Esophagus mucosa (tissue), 1 donor: ENCODE measurements around the gene SMARCB1. TPM values are rescaled to one million over a fixed set of nuclear protein-coding genes. Genes with fewer than 3 reads are reported as not detected.
"Not testable (repeated sequence)": the region's sequence is repeated elsewhere in the genome, so short reads cannot be mapped to it uniquely, and the experiment has no call there.

Source experiments
- ATAC-seq: fragments of 200-7000 bp; cut with Tn5 transposase; one replicate; pipeline ENCODE4 v1.9.1; 2020
- total RNA-seq: library from RNA; stranded (reverse); gene quantifications from one replicate; pipeline ENCODE4 v1.2.4, GENCODE V29; 2023
- donor health status: DM: yes; HTN: yes; CAD: no.

Gene SMARCB1
- total RNA-seq, 1 donor from 2014 or later, result 60.3 TPM

DNA sequence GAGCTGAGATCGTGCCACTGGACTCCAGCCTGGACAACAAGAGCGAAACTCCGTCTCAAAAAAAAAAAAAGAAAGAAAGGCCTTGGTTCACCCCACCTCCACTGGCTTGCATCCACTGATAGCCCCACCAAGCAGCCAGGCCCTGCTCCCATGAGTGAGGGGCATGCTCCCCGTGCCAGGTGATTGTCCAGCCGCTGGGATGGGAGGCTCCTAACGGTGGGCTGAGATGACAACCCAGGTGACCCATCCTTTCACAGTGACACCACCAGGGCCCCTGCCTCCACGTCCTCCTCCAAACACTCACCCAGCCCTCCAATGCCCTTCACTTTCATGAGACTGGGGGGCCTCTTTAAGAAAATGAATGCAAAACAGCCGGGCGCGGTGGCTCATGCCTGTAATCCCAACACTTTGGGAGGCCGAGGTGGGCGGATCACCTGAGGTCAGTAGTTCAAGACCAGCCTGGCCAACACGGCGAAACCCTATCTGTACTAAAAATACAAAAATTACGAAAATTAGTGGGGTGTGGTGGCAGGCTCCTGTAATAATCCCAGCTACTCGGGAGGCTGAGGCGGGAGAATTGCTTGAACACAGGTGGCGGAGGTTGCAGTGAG lies 60.6 kb downstream of the SMARCB1 start:
- no peak for ATAC-seq

DNA sequence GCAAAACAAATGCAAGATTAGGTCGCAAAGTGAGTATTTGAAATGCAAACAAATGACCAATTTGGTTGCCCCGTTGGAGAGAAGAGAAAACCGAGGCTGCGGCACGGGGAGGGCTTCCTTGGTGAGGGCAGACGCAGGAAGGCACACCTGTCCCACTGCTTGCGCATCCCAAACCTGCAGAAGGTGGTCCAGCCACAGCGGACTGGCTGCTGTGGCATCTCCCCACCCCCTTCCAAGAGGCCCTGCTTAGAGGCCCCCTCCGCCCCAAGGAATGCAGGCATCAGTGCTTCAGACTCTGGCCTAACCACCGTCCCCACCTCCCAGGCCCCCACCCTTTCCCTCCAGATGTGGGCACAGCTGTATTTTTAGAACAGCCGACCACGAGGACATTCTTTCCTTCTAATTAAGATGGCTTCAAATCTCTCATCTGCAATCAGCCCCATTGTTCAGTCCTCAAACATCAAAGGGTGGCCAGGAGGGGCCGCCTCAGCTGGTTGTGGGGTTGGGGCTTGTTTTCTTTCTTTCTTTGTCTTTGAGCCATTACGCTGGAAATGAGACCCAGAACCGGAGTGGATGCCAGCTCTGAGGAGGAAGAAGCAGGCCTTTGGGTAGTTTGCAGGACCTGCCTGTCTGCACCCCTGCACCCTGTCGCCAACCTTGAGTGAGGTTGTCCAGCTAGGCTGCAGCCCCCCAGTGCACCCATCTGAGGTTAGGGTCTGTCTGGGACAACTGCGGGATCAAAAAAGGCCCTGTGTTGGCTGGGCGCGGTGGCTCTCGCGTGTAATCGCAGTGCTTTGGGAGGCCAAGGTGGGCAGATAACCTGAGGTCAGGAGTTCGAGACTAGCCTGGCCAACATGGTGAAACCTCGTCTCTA lies 61.5 kb downstream of the SMARCB1 start:
- no peak for ATAC-seq

DNA sequence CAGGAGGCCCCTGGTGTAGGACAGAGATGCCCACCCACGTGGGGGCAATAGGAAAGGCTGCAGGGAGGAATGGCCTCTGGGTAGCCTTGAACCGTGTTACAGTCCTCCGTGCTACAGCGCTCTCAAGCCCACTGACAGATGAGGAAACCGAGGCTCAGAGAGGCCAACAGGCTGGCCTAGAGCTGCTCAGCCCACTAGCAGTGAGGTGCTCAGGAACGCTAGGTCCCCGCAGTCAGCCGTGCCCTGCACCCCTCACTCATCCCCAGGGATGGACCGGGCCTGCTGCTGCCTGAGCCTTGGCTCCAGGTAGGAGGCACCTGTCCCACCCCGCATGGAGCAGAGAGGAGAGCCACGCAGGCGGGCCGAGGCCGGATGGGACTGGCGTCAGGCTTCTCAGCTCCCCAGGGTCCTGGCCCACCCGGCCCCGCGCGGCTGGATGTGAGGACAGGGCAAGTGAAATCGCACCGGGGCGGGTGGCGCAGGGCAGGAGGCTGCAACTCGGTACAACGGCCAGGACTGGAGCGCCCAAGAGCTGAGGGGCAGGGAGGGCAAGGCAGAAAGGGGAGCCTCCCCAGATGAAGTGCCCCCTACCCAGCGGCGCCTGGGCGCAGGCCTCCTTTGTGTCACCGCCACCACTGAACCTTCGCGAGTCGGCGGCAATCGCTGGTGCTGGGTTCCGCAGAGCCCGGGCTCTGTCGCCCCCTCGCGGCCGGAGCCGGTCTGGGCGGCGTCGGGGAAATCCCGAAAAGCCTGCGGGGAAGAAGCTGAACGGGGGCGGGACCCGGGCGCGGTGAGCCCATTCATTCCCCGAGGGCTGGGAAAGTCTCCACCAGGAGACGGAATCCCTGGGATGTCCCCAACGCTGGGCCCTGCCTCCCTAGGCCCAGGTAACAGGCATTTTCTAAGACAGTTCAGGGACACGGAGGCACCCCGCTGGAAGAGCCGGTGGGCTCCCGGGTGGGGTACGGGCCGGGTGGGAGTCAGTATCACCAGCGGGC lies 62.5 kb downstream of the SMARCB1 start:
- peak; percentile 74 for ATAC-seq

DNA sequence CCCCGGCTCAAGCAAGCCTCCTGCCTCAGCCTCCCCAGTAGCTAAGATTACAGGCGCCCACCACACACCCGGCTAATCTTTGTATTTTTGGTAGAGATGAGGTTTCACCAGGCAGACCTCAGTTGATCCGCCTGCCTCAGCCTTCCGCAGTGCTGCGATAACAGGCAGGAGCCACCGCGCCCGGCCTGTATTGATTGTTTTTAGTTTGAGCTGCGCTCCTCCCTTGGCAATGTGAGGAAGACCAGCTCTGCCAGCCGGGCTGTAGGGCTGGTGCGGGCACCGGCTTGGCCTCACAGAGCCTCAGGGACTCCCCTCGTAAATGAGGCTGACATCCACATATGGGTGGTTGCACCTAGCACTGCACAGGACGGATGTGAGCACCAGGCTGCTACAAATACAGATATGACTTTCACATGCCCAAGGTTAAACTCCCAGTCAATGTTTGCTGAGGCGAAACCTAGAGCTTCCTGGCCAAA lies 63.4 kb downstream of the SMARCB1 start:
- no peak for ATAC-seq

DNA sequence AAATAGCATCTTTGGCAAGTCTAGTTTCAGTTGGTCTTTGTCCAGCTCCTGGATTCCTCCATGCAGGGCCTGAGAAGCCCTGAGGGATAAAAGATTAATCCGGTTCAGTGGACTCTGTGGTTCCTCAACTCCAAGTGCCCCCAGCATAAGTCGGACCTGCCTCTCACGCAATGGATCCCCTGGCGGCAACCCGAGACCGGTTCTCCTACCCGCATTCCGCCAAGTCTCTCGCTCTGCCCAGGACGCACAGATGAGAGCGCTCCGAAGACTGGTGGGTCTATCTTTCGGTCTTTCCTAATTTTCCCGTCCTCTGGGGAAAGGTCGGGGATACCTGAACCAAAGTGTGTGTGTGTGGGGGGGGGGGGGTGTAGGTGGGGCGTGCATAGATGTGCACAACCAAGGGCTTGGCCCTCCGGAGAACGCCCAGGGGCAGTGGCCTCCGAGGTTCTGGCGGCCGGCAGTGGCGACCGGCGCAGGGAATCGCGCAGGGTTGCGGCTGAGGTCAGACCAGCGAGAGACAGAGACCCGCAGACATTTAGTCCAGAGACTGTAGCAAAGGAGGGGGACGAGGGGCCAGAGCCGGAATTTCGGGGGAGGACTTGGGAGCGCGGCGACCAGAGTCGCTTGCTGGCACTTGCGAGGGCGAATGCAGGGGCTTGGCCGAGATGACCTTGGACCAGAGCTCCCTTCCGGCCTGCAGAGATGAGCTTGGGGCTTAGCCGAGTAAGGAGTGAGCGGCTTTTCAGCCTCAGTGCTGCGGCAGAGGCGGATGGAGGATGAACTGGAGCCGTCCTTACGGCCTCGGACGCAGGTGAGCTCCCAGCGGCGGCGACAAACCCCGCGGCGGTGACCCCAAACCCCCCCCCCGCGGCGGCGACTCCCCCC lies 70.2 kb downstream of the SMARCB1 start:
- ATAC-seq, result peak; percentile 59

DNA sequence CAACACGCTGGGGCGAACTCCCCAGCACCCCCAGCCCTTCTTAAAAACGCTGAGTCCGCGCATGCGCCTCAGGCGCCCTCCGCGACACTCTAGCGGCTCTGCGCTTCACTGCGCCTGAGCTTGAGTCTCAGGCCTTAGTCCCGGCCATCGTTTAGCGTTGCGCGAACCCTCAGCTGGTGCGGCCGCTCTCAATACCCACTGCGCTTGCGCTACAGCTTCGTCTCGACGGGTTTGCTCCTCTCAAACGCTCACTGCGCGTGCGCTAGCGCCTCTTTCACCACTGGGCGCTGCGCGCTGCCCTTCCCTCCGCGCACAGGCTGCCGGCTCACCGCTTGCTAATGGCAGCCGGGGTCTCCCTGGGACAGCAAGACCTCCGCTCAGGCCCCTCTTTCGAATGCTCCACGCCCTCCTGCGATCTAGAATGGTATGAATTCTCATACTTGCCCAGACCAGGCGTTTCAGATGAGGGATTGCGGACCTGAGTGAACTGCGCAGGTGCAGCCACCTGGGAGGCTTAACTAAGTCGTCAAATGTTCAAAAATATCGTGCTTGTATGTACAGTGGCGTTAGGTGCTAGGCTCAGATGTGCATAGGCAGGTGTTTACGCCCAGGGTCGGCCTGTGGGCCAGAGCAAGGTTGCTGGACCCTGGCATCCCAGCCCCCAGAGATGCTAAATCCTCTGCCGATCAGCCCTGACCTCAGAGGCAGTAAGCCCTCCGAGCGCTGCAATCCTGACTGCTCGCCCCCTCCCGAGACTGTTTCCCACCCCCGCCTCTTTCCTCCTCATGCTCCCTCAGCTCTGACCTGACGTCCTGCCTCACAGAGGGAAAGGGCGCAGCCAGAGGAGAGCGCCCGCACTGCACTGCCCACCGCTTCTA lies 71.1 kb downstream of the SMARCB1 start, which contains the start of gene SLC2A11:
Gene SLC2A11 (plus strand): TSS at position 270 of the 878 bp plus-strand sequence. CDS start 125 bp downstream, at position 395.
- ATAC-seq, result peak; percentile 97

DNA sequence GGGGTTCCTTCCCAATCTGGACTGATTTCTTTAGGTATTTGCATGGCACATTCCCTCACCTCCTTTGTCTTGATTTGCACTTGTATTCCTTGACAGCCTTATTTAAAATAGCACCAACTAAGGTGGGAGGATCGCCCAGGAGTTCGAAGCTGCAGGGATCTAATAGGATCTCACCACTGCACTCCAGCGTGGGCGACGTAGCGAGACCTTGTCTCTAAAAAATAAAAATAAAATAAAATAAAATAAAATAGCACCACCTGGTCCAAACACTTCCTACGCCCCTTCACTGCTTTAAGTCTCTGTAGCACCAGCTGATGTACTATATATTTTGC lies 71.7 kb downstream of the SMARCB1 start:
- no peak for ATAC-seq

DNA sequence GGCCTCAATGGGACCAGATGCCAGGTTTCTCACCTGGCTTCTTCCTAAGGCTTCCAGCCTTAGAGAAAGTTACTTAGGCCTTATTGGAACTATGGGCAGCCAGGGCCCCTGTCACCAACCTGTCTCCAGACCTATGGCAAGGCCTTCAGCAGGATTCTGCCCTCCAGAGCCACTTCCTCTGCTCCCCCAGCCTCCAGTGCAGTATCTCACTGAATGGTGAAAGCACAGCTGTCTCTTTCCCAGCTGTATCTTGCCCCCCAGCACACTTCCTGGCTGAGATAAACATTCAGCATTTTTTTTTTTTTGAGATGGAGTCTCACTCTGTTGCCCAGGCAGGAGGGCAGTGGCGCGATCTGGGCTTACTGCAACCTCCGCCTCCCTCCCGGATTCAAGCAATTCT lies 72.4 kb downstream of the SMARCB1 start:
- no peak for ATAC-seq

DNA sequence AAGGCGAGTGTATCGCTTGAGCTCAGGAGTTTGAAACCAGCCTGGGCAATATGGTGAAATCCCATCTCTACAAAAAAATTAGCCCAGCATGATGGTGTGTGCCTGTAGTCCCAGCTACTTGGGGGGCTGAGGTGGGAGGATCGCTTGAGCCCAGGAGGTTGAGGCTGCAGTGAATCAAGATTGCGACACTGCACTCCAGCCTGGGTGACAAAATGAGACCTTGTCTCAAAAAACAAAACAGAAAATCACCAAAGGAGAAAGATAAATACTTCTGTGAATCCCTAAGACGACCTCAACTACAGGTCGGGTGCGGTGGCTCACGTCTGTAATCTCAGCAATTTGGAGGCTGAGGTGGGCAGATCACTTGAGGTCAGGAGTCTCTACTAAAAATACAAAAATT lies 73.4 kb downstream of the SMARCB1 start:
- not testable (repeated sequence) for ATAC-seq

DNA sequence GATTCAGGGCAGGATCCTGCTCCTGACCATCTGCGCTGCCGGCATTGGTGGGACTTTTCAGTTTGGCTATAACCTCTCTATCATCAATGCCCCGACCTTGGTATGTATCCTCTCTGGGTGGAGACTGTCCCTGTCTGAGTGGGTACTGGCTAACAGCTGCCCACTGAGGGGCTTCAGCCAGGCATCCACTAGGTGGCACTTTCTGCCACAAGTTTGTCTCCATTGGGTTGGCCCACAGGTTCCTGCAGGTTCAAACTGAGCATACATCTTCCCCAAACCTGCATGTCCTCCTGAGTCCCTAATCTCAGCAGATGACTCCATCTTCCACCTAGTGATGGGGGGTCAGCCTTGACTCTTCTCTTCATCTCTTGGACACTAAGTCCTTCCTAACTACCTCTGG lies 75.3 kb downstream of the SMARCB1 start:
- no peak for ATAC-seq

DNA sequence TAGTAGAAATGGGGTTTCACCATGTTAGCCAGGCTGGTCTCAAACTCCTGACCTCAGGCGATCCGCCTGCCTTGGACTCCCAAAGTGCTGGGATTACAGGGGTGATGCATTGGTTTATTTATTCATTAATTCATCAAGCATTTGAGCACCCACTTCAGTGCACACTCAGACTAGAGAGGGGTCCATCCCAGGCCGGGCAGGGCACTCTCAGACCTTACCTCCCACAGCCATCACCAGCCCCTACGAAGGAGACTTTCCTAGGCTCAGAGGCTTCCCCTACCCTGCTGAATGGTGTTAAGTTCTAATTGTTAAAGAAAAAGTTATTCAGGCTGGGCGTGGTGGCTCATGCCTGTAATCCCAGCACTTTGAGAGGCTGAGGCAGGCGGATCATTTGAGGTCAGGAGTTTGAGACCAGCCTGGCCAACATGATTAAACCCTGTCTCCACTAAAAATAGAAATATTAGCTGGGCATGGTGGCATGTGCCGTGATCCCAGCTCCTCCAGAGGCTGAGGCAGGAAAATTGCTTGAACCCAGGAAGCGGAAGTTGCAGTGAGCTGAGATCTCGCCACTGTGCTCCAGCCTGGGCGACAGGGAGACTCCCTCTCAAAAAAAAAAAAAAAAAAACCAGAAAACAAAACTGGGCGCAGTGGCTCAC lies 77.9 kb downstream of the SMARCB1 start:
- not testable (repeated sequence) for ATAC-seq

DNA sequence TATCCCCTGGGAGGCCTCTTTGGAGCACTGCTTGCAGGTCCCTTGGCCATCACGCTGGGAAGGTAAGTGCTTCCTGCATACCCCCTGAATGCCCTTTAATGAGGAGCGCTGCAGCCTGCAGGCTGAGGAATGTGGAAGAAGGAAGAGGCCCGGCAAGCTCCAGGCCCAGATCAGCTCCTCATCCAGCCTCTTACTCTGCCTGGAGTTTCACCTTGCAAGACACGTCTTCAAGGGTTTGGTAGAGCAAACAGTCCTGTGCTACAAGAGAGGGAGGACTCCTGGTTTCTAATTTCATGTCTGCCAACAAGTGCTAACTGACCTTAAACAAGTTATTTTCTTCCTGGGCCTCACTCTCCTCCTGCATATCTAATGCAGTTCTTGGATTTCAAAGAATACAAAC lies 81.8 kb downstream of the SMARCB1 start:
- no peak for ATAC-seq

DNA sequence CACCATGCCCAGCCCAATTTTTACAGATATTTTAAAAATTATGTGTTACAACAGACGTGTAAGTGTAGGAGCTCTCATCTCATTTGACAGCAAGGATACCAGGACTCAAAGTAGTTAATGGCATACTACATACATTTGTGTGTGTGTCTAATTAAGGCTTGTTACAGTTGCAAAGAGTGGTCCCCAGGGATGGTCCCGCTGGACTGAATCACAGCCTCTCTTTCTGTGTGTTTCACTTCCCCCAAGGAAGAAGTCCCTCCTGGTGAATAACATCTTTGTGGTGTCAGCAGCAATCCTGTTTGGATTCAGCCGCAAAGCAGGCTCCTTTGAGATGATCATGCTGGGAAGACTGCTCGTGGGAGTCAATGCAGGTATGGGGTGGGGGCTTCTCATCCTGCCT lies 88.1 kb downstream of the SMARCB1 start:
- no peak for ATAC-seq

DNA sequence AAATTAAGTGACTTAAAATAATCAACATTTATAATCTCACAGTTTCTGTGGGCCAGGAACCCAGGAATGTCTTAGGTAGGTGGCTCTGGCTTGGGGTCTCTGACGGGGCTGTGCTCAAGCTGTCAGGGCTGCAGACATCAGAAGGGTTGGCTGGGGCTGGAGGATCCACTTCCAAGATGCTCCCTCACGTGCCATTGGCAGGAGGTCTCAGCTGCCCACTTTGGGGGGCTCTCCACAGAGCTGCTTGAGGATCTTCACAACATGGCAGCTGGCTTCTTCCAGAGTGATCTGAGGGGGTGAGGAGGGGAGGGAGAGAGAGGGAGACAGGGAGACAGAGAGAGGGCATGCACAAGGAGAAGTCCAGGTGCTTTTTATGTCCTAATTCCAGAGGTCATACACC lies 89.0 kb downstream of the SMARCB1 start:
- ATAC-seq, result no peak

DNA sequence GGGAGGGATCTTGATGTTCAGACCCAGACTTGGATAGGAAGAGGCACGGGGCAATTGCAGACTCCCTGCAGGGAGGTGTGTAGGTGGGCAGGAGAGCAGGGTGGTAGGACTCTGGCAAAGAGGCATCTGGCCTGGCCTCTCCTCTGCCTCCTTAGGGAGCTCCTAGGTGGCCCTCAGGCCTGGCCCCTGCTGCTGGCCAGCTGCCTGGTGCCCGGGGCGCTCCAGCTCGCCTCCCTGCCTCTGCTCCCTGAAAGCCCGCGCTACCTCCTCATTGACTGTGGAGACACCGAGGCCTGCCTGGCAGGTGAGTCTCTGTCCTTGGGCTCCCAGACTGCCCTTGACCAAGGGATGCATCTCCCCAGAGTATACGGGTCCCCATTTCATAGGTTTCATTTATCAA lies 90.8 kb downstream of the SMARCB1 start:
- ATAC-seq, result no peak

DNA sequence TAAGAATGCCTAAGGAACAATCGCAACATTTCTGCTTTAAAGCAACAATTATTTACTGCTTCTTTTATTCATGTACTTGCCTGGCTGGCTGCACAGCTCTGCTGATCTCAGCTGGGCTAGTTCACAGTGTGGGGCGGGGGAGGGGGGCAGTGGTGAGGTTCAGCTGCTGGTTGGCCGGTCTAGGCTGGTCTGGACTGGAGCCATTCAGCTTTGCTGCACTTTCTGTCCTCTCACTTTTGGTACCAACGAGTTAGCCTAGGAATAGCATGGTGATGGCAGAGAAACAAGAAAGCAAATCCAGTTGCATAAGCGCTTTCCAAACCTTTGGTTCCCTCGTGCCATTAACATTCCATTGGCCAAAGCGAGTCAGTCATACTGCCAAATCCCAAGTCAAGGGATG lies 91.5 kb downstream of the SMARCB1 start:
- ATAC-seq, result no peak

DNA sequence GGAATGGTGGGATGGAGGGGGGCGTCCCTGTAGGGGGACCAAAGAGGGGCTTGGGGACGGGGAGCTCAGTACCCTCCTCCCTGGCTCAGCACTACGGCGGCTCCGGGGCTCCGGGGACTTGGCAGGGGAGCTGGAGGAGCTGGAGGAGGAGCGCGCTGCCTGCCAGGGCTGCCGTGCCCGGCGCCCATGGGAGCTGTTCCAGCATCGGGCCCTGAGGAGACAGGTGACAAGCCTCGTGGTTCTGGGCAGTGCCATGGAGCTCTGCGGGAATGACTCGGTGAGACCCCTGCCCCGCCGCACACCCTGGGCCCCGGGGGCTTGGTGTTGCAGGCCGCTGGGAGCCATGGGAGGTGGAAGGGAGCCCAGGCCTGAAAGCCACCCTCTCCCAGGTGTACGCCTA lies 95.6 kb downstream of the SMARCB1 start:
- no peak for ATAC-seq

DNA sequence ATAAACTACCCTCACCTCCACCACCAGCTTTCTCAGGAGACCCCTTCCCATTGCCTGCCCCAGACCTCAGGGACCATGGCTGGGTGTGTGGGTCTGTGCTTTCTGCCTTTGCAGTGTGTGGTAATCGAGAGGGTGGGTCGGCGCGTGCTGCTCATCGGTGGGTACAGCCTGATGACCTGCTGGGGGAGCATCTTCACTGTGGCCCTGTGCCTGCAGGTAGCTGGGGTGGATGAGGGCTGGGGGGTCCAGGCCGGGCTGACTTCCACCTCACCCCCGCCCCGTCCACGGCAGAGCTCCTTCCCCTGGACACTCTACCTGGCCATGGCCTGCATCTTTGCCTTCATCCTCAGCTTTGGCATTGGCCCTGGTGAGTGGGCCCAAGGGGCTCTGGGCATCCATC lies 96.9 kb downstream of the SMARCB1 start:
- no peak for ATAC-seq

DNA sequence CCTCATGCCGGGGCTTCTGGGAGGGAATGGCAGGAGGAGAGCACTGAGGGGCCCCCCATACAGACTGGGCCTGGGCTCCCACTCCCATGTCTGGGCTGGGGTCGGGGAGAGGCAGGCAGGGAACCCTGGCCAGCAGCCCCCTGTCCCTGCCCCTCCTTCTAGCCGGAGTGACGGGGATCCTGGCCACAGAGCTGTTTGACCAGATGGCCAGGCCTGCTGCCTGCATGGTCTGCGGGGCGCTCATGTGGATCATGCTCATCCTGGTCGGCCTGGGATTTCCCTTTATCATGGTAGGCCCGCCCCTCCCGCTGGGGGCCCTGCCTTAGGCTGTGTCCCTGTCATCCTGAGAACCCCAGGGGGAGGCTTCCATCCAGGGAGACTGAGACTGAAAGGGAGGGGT lies 97.4 kb downstream of the SMARCB1 start:
- ATAC-seq, result no peak
